Measurements from ENCODE around the gene RPS26.

Gene RPS26

GRCh38 chr12:56087220-56087619 is 45.5 kb downstream of the RPS26 start:
- Histone ChIP-seq H3F3A (ENCODE audit: control insufficient read depth, insufficient read depth) (0 out of 2 replicates have a peak, but pooled peaks cover 2% of the 10 kb centered on the region), H3K9me2 (replicated peaks; ENCODE audit: control insufficient read depth, low read length) (no peaks in the 10 kb centered on the region), H3K4me3 (ENCODE audit: low read length) (no peak overlapping the region), H3K9me3 (ENCODE audit: control insufficient read depth, insufficient read depth, low read length) (no peaks in the 10 kb centered on the region), H3K36me3 (ENCODE audit: control insufficient read depth, low read length) (no peaks in the 10 kb centered on the region), H3K4me2 (ENCODE audit: low read length) (no peak overlapping the region), H3K4me1 (ENCODE audit: control insufficient read depth, low read length) (no peaks in the 10 kb centered on the region), H3K79me2 (ENCODE audit: control insufficient read depth, low read length) (no peaks in the 10 kb centered on the region), H3K27ac (ENCODE audit: low read depth, low read length) (no peak overlapping the region), H3K27me3 (ENCODE audit: control insufficient read depth, low read length) (peaks cover 19% of the 10 kb centered on the region), H4K20me1 (ENCODE audit: control insufficient read depth, insufficient read depth, low read depth, low read length) (no peaks in the 10 kb centered on the region)
- TF ChIP-seq, protein P1, sequence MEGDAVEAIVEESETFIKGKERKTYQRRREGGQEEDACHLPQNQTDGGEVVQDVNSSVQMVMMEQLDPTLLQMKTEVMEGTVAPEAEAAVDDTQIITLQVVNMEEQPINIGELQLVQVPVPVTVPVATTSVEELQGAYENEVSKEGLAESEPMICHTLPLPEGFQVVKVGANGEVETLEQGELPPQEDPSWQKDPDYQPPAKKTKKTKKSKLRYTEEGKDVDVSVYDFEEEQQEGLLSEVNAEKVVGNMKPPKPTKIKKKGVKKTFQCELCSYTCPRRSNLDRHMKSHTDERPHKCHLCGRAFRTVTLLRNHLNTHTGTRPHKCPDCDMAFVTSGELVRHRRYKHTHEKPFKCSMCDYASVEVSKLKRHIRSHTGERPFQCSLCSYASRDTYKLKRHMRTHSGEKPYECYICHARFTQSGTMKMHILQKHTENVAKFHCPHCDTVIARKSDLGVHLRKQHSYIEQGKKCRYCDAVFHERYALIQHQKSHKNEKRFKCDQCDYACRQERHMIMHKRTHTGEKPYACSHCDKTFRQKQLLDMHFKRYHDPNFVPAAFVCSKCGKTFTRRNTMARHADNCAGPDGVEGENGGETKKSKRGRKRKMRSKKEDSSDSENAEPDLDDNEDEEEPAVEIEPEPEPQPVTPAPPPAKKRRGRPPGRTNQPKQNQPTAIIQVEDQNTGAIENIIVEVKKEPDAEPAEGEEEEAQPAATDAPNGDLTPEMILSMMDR (IDR thresholded peaks at IDR 0.05; ENCODE audit: low read depth, low read length, poor library complexity, severe bottlenecking): no peak
- TF ChIP-seq EZH2phosphoT487 (IDR thresholded peaks at IDR 0.05; ENCODE audit: borderline replicate concordance, low read length): no peak

All from DOHH2 (cell line).